RWPE2 (cell line): Measurements from ENCODE around the gene REG1B.

Experiments used
- ATAC-seq: fragments of 200-7000 bp; cut with Tn5 transposase; 3 replicates; pipeline ENCODE4 v1.9.1; 2021; ENCODE audit warnings: low read depth
- DNase-seq: peaks from one replicate; pipeline ENCODE4 v3.0.0-alpha.2; 2020; ENCODE audit warnings: low spot score
- H3K27ac ChIP-seq: fragments of 450-650 bp; 2 replicates; pipeline ENCODE4 v1.5.1; 2017; ENCODE audit warnings: mild to moderate bottlenecking; ENCODE audit not compliant: poor library complexity, severe bottlenecking
- H3K27me3 ChIP-seq: fragments of 250-450 bp; sonication (Bioruptor Pico); 2 replicates; pipeline ENCODE4 v1.5.1; 2021; ENCODE audit warnings: mild to moderate bottlenecking, moderate library complexity; ENCODE audit not compliant: insufficient read depth, poor library complexity, severe bottlenecking
- H3K36me3 ChIP-seq: fragments of 250-450 bp; sonication (Bioruptor Pico); 2 replicates; pipeline ENCODE4 v1.5.1; 2020; ENCODE audit warnings: low read depth, mild to moderate bottlenecking, moderate library complexity
- H3K4me1 ChIP-seq: fragments of 250-450 bp; sonication (Bioruptor Pico); 2 replicates; pipeline ENCODE4 v1.5.1; 2021; ENCODE audit warnings: mild to moderate bottlenecking, moderate library complexity; ENCODE audit not compliant: insufficient read depth, poor library complexity, severe bottlenecking
- H3K4me3 ChIP-seq: fragments of 250-450 bp; sonication (Bioruptor Pico); 2 replicates; pipeline ENCODE4 v1.5.1; 2021; ENCODE audit warnings: mild to moderate bottlenecking, moderate library complexity; ENCODE audit not compliant: severe bottlenecking
- H3K9me3 ChIP-seq: fragments of 250-450 bp; sonication (Bioruptor Pico); 2 replicates; pipeline ENCODE4 v1.5.1; 2021; ENCODE audit warnings: mild to moderate bottlenecking, moderate library complexity; ENCODE audit not compliant: severe bottlenecking
- TF ChIP-seq, protein P1 (sequence below): fragments of 450-650 bp; IDR thresholded peaks from one replicate; pipeline ENCODE4 v1.5.1; 2017; ENCODE audit warnings: mild to moderate bottlenecking, moderate library complexity; ENCODE audit not compliant: poor library complexity, severe bottlenecking

REG1B gene

DNA sequence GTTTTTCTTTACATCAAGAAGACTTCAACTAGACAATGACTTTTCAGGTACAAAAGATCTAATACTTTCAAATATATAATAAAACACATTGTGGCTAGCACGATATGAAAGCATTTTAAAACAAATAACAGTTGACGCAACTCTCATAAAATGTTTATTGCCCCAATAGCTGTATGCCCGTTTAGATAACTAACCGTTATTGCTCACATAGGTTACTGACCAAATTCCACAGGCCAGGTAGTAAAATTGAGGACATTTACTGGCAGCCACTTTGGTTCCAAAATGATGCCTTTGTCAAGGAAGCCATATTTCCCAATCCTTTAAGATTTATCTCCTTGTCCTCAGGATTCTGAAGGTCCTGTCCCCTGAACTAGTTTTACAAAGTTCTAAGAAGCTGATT is 2.9 kb upstream of the REG1B start:
- Histone ChIP-seq H3K9me3 (no peaks in the 10 kb centered on the region), H3K27ac (no peak overlapping the region), H3K36me3 (no peaks in the 10 kb centered on the region), H3K27me3 (no peaks in the 10 kb centered on the region), H3K4me3 (no peak overlapping the region), H3K4me1 (no peaks in the 10 kb centered on the region)
- ATAC-seq (no peak), DNase-seq (no peak)
- TF ChIP-seq, protein P1, sequence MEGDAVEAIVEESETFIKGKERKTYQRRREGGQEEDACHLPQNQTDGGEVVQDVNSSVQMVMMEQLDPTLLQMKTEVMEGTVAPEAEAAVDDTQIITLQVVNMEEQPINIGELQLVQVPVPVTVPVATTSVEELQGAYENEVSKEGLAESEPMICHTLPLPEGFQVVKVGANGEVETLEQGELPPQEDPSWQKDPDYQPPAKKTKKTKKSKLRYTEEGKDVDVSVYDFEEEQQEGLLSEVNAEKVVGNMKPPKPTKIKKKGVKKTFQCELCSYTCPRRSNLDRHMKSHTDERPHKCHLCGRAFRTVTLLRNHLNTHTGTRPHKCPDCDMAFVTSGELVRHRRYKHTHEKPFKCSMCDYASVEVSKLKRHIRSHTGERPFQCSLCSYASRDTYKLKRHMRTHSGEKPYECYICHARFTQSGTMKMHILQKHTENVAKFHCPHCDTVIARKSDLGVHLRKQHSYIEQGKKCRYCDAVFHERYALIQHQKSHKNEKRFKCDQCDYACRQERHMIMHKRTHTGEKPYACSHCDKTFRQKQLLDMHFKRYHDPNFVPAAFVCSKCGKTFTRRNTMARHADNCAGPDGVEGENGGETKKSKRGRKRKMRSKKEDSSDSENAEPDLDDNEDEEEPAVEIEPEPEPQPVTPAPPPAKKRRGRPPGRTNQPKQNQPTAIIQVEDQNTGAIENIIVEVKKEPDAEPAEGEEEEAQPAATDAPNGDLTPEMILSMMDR = no peak

DNA sequence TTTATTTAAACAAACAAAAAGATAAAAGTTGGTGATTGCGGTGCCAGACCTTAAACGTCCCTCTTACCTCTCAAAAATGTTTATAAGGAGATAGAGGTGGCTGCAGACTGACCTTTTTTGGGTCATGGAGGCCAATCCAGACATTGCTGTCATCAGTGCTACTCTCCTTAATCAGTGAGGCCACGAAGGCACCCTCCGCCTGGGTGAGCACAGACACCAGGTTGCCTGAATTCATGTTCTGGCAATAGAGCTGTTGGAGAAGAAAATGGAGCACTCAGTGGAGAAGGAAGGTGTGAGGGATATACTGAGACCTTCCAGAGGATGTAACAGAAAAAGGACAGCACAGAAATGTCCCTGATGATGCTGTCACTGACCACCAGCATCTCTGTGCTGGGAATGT is 1.5 kb downstream of the REG1B start:
- ATAC-seq (no peak), DNase-seq (no peak)
- H3K4me1 ChIP-seq = no peaks in the 10 kb centered on the region
- no peak overlapping the region for H3K27ac ChIP-seq
- TF ChIP-seq, protein P1 = no peak
- H3K4me3 ChIP-seq = no peak overlapping the region
- no peaks in the 10 kb centered on the region for H3K27me3 ChIP-seq
- H3K36me3 ChIP-seq = no peaks in the 10 kb centered on the region
- no peaks in the 10 kb centered on the region for H3K9me3 ChIP-seq

DNA sequence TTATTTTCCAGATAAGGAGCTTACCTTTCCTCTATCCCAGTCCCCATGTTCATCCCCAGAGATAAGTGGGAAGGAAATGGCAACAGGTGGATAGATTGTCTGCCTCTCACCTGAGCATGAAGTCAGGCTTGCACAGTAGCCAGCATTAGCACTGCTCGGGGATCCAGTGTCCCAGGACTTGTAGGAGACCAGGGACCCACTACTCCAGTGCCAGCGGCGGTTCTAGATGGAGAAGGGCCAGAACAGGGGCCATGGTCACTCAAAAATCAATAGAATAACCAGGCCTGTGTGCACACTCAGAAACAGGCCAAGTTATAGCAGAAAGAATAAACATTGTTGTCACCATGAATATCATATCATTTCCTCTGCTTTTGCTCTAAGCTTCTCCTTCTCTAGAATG is 2.4 kb downstream of the REG1B start:
- no peak for ATAC-seq

DNA sequence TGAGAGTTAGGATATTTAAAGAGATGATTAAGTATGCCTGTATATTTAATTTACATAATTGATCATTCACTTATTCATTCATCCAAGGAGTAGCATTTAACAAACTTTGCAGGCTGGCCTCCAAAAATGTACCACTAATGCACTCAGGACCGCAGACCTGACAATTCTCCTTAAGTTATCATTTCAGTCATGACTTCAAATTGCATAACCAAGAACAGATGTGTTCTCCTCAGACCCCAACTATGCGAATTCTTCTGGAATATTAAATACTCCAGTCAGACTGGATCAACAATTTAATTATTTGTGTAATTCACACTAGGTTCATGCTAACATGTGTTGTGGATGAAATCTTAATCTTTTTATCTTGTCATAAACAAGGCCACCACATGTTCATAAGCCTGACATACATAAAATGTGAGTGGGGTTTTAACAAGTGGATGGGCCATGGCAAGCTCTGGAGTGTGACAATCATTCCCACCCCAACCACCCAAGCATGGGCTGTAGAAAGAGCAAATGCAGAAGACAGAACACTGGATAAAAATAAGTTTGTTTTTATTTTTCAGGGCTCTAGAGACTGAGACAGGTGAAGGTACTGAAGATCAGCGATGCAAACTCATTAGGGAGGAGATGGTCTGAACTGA is 3.2 kb downstream of the REG1B start:
- Histone ChIP-seq H3K4me3 (no peak overlapping the region), H3K4me1 (no peaks in the 10 kb centered on the region), H3K27ac (no peak overlapping the region), H3K27me3 (no peaks in the 10 kb centered on the region), H3K36me3 (no peaks in the 10 kb centered on the region), H3K9me3 (no peaks in the 10 kb centered on the region)
- TF ChIP-seq, protein P1 = no peak
- DNase-seq (no peak), ATAC-seq (no peak)

More for the DNA sequence above, 2.4 kb downstream of the REG1B start:
- Histone ChIP-seq H3K27ac (no peak overlapping the region), H3K4me3 (no peak overlapping the region), H3K27me3 (no peaks in the 10 kb centered on the region), H3K9me3 (no peaks in the 10 kb centered on the region), H3K4me1 (no peaks in the 10 kb centered on the region), H3K36me3 (no peaks in the 10 kb centered on the region)
- TF ChIP-seq, protein P1 = no peak
- DNase-seq = no peak

DNA sequence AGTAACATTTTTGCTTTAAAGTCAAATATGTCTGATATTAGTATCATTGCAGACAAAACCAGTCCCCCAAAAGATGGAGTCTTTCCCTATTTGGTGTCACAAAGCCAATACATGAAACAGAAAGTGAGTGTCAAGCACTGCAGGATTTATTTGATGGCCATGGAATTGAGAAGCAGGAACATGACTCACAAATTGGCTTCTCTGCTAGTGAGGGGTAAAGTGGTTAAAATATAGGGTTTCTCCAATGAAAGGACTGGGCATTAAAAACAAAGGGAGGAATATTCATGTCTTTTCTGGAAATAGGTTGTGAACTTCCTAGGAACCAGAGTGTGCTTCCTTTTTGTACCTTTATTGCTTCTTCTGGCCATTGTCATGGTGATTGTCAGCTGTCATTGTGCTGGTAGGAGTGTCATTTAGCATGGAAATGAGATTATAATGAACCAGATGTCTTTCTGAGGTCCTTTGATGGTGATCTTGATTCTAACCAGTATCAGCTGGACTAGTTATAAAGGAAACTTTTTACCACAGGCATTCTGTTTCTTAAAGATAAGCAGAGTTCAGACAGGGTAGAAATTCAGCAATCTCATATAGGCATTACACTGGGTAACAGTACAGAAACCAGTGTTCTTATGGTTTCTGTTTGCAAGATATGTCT is 4.1 kb downstream of the REG1B start:
- no peak for ATAC-seq
- Histone ChIP-seq H3K4me1 (no peaks in the 10 kb centered on the region), H3K4me3 (no peak overlapping the region), H3K9me3 (no peaks in the 10 kb centered on the region), H3K27ac (no peak overlapping the region), H3K27me3 (no peaks in the 10 kb centered on the region), H3K36me3 (no peaks in the 10 kb centered on the region)
- TF ChIP-seq, protein P1 = no peak
- DNase-seq = no peak
